Measurements from ENCODE around the gene STBD1.
"Not testable (repeated sequence)": the region's sequence is repeated elsewhere in the genome, so short reads cannot be mapped to it uniquely, and the experiment has no call there.

The STBD1 gene

GRCh38 chr4:76276813-76277212 is 29.7 kb upstream of the STBD1 start:
- H3K4me1 ChIP-seq: no peaks in the 10 kb centered on the region
- H3K27me3 ChIP-seq (ENCODE audit: low read depth): no peaks in the 10 kb centered on the region; the same call in 1 of the 2 replicates
- DNase-seq (ENCODE audit: low spot score in 2 of 2): no peak
- no peak overlapping the region for H3K4me3 ChIP-seq
- H3K9me3 ChIP-seq: no peaks in the 10 kb centered on the region
- in situ Hi-C loops (cut with MboI; ENCODE audit: low sequenced_read_pairs): no loop called here
- H3K36me3 ChIP-seq (replicated peaks): no peaks in the 10 kb centered on the region

- H3K9me3 ChIP-seq: no peaks in the 10 kb centered on the region
- in situ Hi-C loops (cut with MboI; ENCODE audit: low sequenced_read_pairs): no loop called here
- H3K4me1 ChIP-seq: no peaks in the 10 kb centered on the region
- no peaks in the 10 kb centered on the region; the same call in 1 of the 2 replicates for H3K27me3 ChIP-seq (ENCODE audit: low read depth)
- no peak for DNase-seq (ENCODE audit: low spot score in 2 of 2)
- H3K4me3 ChIP-seq: no peak overlapping the region
- H3K36me3 ChIP-seq (replicated peaks): no peaks in the 10 kb centered on the region
These were observed 28.9 kb upstream of the STBD1 start for GRCh38 chr4:76277667-76278066.

- H3K9me3 ChIP-seq: no peaks in the 10 kb centered on the region
- no peak for DNase-seq (ENCODE audit: low spot score in 2 of 2)
- in situ Hi-C loops (cut with MboI; ENCODE audit: low sequenced_read_pairs): no loop called here
- no peaks in the 10 kb centered on the region for H3K36me3 ChIP-seq (replicated peaks)
- H3K4me3 ChIP-seq: no peak overlapping the region
- no peaks in the 10 kb centered on the region for H3K4me1 ChIP-seq
- no peaks in the 10 kb centered on the region for H3K27me3 ChIP-seq (ENCODE audit: low read depth)
These were observed 27.9 kb upstream of the STBD1 start for GRCh38 chr4:76278583-76278982.

- no peak for DNase-seq (ENCODE audit: low spot score in 2 of 2)
- Histone ChIP-seq H3K4me1 (no peaks in the 10 kb centered on the region), H3K4me3 (no peak overlapping the region)
These were observed 27.1 kb upstream of the STBD1 start for GRCh38 chr4:76279462-76279861.

GRCh38 chr4:76280488-76281441 is 25.8 kb upstream of the STBD1 start:
- no peaks in the 10 kb centered on the region for H3K9me3 ChIP-seq
- no peaks in the 10 kb centered on the region for H3K27me3 ChIP-seq (ENCODE audit: low read depth)
- in situ Hi-C loops (cut with MboI; ENCODE audit: low sequenced_read_pairs): no loop called here
- H3K4me1 ChIP-seq: no peaks in the 10 kb centered on the region
- no peaks in the 10 kb centered on the region for H3K36me3 ChIP-seq (replicated peaks)
- DNase-seq (ENCODE audit: low spot score in 2 of 2): no peak
- H3K4me3 ChIP-seq: no peak overlapping the region

More at GRCh38 chr4:76279462-76279861, 27.1 kb upstream of the STBD1 start:
- no peaks in the 10 kb centered on the region for H3K27me3 ChIP-seq (ENCODE audit: low read depth)
- in situ Hi-C loops (cut with MboI; ENCODE audit: low sequenced_read_pairs): no loop called here
- H3K36me3 ChIP-seq (replicated peaks): no peaks in the 10 kb centered on the region
- H3K9me3 ChIP-seq: no peaks in the 10 kb centered on the region

GRCh38 chr4:76281594-76281993 is 24.9 kb upstream of the STBD1 start:
- H3K36me3 ChIP-seq (replicated peaks); H3K4me1 ChIP-seq; H3K9me3 ChIP-seq; H3K27me3 ChIP-seq (ENCODE audit: low read depth); in situ Hi-C loops (cut with MboI; ENCODE audit: low sequenced_read_pairs); H3K4me3 ChIP-seq; DNase-seq (ENCODE audit: low spot score in 2 of 2): not testable (repeated sequence)

- Histone ChIP-seq H3K4me1 (no peaks in the 10 kb centered on the region), H3K27me3 (ENCODE audit: low read depth) (no peaks in the 10 kb centered on the region), H3K4me3 (no peak overlapping the region), H3K9me3 (0 out of 2 replicates have a peak, but pooled peaks cover 2% of the 10 kb centered on the region), H3K36me3 (replicated peaks) (no peaks in the 10 kb centered on the region)
- in situ Hi-C loops (cut with MboI; ENCODE audit: low sequenced_read_pairs): no loop called here
- no peak for DNase-seq (ENCODE audit: low spot score in 2 of 2)
These were observed 23.4 kb upstream of the STBD1 start for GRCh38 chr4:76282941-76283689.

- no peaks in the 10 kb centered on the region for H3K27me3 ChIP-seq (ENCODE audit: low read depth)
- H3K4me3 ChIP-seq: no peak overlapping the region
- DNase-seq (ENCODE audit: low spot score in 2 of 2): no peak
- no peaks in the 10 kb centered on the region for H3K36me3 ChIP-seq (replicated peaks)
- 0 out of 2 replicates have a peak, but pooled peaks cover 2% of the 10 kb centered on the region for H3K9me3 ChIP-seq
- in situ Hi-C loops (cut with MboI; ENCODE audit: low sequenced_read_pairs): no loop called here
- H3K4me1 ChIP-seq: no peaks in the 10 kb centered on the region
These were observed 22.6 kb upstream of the STBD1 start for GRCh38 chr4:76283900-76284299.

GRCh38 chr4:76287811-76288210 is 18.7 kb upstream of the STBD1 start:
- H3K9me3 ChIP-seq; H3K36me3 ChIP-seq (replicated peaks); in situ Hi-C loops (cut with MboI; ENCODE audit: low sequenced_read_pairs); DNase-seq (ENCODE audit: low spot score in 2 of 2); H3K4me1 ChIP-seq; H3K27me3 ChIP-seq (ENCODE audit: low read depth); H3K4me3 ChIP-seq: not testable (repeated sequence)

- H3K36me3 ChIP-seq (replicated peaks): no peaks in the 10 kb centered on the region
- no peak overlapping the region for H3K4me3 ChIP-seq
- DNase-seq (ENCODE audit: low spot score in 2 of 2): no peak
- H3K4me1 ChIP-seq: no peaks in the 10 kb centered on the region
- in situ Hi-C loops (cut with MboI; ENCODE audit: low sequenced_read_pairs): no loop called here
- no peaks in the 10 kb centered on the region for H3K27me3 ChIP-seq (ENCODE audit: low read depth)
- peaks cover 5% of the 10 kb centered on the region; the same call in 1 of the 2 replicates for H3K9me3 ChIP-seq
These were observed 13.8 kb upstream of the STBD1 start for GRCh38 chr4:76292730-76293129.

- in situ Hi-C loops (cut with MboI; ENCODE audit: low sequenced_read_pairs): no loop called here
- DNase-seq (ENCODE audit: low spot score in 2 of 2): no peak
- H3K4me3 ChIP-seq: no peak overlapping the region
- H3K27me3 ChIP-seq (ENCODE audit: low read depth): no peaks in the 10 kb centered on the region
- H3K36me3 ChIP-seq (replicated peaks): no peaks in the 10 kb centered on the region
- H3K4me1 ChIP-seq: no peaks in the 10 kb centered on the region
- H3K9me3 ChIP-seq: peaks cover 6% of the 10 kb centered on the region
These were observed 12.8 kb upstream of the STBD1 start for GRCh38 chr4:76293772-76294171.

- in situ Hi-C loops (cut with MboI; ENCODE audit: low sequenced_read_pairs): no loop called here
These were observed 10.2 kb upstream of the STBD1 start for GRCh38 chr4:76296286-76296820.

GRCh38 chr4:76298227-76298626 is 8.3 kb upstream of the STBD1 start:
- no peaks in the 10 kb centered on the region for H3K36me3 ChIP-seq (replicated peaks)
- H3K4me3 ChIP-seq: no peak overlapping the region
- H3K4me1 ChIP-seq: no peaks in the 10 kb centered on the region
- in situ Hi-C loops (cut with MboI; ENCODE audit: low sequenced_read_pairs): no loop called here
- peaks cover 6% of the 10 kb centered on the region for H3K9me3 ChIP-seq
- no peaks in the 10 kb centered on the region for H3K27me3 ChIP-seq (ENCODE audit: low read depth)
- no peak for DNase-seq (ENCODE audit: low spot score in 2 of 2)

More at GRCh38 chr4:76296286-76296820, 10.2 kb upstream of the STBD1 start:
- peaks cover 6% of the 10 kb centered on the region for H3K9me3 ChIP-seq
- no peak for DNase-seq (ENCODE audit: low spot score in 2 of 2)
- H3K4me3 ChIP-seq: no peak overlapping the region
- no peaks in the 10 kb centered on the region for H3K27me3 ChIP-seq (ENCODE audit: low read depth)
- no peaks in the 10 kb centered on the region for H3K4me1 ChIP-seq
- H3K36me3 ChIP-seq (replicated peaks): no peaks in the 10 kb centered on the region

GRCh38 chr4:76300012-76300411 is 6.5 kb upstream of the STBD1 start:
- Histone ChIP-seq H3K27me3 (ENCODE audit: low read depth) (no peaks in the 10 kb centered on the region), H3K36me3 (replicated peaks) (no peaks in the 10 kb centered on the region), H3K4me1 (no peaks in the 10 kb centered on the region), H3K9me3 (peaks cover 6% of the 10 kb centered on the region), H3K4me3 (no peak overlapping the region)
- in situ Hi-C loops (cut with MboI; ENCODE audit: low sequenced_read_pairs): no loop called here
- no peak for DNase-seq (ENCODE audit: low spot score in 2 of 2)
